HG03108 (cell line): ENCODE data around the gene CASP12.

Experiments used
- ATAC-seq: cut with Tn5 transposase; IDR thresholded peaks from one replicate; pipeline ENCODE4 v1.9.1; 2021; ENCODE audit warnings: moderate library complexity; ENCODE audit not compliant: unreplicated experiment

CASP12 gene

DNA sequence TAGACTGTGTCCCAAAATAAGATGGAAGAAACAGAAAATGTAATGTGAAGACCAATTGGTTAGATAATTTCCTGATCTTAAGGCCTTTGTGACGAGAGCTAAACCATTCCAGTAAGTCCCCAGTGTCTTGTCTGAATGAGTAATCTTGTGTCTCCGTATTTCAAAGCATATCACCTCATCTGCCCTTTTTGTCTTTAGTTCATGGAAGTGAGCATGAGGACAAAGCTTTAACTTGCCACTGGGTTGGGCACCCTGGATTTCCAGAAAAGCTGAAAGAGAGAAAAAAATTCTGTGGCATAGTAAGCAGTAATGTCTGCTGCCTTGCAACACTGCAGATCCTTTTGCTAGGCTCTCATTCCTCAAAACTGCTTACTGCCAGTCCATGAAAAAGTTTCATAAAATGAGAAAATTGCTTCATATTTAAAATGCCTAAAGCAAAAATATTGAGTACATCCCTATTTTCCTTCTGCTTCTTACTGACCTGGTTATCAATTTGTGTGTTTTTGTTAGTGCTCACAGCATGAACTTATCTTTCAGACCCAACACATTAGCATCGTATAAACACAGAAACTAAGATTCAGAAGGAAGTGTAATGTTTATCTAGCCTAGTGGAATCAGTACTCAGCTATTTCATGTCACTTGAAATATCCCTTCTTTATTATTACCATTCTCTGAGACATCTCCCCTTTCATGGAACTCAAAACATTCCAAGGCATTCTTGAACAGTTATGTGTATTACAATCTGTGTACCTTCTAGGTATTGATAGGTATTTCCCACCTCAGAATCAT, 5.3 kb downstream of the CASP12 start:
- ATAC-seq: no peak

DNA sequence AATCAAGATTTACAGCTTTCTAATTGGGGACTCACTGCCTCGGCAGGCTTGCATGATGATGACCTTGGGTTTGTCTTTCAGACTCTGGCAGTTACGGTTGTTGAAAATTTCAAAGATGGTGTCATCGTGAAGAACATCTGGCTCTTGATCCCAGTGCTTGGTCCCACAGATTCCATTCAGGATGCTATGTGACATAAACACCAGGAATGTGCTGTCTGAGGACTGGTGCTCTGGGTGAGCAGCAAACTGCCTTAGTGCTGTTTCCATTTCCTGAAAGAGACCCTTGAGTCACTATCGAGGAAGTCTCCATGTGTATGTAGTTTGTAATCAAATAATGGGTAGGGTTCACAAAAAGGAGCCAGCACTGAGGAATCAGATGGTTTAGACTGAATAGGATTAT, 7.1 kb downstream of the CASP12 start:
- no peak for ATAC-seq

DNA sequence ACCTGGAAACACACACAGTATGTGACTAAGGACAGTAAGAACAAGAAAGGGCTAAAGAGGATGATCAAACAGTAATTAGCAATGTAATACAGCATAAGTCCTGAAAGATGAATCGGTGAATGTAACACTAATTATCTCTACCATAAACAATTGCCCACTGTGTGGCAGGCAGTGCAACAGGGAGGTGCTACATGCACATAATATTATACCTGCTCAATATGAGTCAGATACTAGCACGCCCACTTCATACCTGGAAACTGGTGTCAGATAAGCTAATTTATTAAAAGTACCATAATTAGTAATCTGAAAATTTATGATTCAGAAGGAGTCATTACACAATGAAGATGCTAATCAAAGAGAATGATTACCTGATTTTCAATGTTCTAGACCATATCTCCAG, 14.9 kb downstream of the CASP12 start:
- no peak for ATAC-seq

DNA sequence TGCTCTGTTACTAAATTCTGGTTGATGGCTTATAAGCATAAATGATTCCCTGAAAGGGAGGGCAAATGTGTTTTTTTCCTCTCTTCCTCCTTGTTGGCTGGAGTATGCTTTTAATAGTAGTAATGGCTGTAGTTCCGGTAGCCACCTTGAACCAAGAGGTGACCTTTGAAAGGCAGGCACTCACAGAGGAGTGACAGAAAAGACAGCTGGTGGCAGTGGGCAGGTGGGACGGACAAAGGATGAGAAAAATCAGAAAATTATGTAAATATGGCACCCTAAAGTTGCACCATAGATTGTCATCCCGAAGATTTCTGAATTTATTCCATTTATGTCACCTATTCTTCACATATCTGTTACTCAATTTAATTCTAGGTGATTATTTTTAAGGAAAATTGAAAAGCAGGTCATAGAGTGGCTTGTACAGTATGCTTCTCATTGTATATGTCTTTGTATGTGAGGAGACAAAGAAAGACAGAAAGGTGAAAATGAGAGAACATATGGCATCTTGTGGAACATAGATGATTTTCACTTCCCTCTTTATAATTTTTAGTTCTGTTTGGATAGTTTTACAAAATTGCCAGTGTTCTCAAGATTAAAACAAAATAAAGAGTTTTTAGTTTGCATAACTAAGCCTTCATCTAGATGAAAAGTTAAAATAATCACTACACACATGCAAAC, 17.0 kb downstream of the CASP12 start:
- no peak for ATAC-seq

DNA sequence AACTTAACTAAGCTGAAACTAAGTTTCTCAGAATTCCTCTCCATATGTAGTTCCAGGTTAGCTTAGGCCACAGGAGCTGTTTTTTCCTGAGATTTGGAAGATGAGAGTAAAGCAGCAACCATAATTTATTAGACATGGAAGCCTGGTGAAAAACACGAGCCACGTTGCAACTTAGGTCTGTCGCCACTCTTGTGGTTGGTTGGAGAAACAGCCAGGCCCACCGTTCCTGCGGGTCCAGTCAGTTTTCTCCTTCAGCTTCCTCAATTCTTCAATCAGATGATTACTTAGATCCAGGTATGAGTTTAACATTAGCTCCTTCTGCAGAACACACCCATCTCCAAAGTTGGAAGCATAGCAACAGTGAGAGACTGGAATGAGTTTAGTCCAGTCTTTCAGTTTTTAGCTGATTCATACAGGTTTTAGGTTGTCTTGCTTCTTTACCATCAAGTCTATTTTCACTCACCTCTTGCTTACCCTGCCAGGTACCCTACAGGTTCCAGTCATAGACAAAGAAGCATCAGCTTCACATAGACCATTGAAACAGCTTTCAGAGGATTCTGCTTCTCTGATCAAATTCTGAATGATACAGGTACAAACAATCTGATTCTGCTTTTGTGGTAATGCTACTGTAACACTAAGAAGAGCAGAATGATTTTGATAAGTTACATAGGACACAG, 18.6 kb downstream of the CASP12 start:
- no peak for ATAC-seq

DNA sequence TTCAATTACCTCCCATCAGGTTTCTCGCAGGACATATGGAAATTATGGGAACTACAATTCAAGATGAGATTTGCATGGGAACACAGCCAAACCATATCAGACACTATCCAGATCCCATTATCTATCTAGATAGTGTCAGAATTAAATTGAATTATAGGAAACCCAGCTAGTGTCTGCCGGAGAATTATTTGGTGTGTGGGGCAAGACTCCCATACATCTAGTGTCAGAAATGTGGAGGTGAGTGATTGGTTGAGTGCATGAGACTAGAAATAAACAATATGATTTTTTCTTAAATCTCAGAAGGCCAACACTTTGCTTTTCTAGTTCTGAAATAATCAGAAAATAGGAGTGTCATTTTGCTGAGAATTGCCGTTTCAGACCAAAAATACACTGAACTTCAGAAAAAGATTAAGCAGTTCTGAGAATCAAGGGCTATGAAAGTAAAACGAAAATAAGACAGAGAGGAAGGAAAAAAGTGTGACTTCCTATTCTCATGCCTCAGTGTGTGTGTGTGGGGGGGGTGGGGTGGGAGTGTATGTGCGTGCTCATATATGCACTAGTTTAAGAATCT, 21.3 kb downstream of the CASP12 start:
- ATAC-seq: no peak

DNA sequence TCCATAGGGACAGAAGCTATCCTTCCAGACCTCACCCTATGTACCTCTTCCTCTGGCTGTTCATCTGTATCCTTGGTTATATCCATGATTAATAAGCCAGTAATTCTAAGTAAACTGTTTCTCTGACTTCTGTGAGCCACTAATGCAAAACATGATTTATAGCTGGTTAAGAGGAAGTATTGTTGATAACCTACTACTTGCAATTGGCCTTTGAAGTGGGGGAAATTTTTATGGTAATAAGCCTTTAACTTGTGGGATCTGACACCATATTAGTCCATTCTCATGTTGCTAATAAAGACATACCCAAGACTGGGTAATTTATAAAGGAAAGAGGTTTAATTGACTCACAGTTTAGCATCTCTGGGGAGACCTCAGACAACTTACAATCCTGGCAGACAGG, 21.9 kb downstream of the CASP12 start:
- ATAC-seq: no peak

DNA sequence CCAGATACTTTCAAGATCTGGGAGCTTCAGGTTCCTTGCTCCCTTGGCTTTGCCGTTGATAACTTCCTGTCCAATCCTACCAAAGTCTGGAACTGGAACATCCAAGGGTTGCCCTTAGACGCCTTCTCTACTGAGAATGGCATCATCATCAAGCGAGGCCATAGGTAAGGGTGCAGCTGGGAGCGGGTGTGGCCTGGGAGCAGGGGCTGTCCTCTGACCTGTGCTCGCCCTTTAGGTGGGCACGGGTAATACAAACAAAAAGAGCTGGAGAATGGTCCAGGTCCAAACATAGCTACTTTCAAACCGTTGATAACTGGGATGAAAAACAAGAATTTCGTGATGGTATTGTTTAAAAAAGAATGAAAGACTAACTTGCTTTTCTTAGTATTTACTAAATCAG, 25.0 kb downstream of the CASP12 start:
- no peak for ATAC-seq

DNA sequence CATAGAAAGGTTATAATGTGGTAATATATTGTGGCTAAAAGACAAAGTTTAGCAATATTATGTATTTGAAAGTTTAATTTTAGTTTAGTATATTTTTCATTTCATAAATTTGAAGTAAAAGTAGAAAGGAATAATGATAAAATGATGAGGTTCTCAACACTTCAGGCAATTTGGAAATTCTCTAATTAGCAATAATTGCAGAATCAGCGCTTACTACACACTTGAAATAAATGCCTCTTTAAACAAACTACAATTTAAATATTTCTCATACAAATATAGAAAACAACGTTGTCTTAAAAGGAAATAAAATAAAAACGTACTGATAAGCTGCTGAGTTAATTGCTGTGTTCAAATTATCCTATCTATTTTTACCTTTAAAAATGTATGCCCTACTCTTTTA, 25.9 kb downstream of the CASP12 start:
- ATAC-seq: no peak

DNA sequence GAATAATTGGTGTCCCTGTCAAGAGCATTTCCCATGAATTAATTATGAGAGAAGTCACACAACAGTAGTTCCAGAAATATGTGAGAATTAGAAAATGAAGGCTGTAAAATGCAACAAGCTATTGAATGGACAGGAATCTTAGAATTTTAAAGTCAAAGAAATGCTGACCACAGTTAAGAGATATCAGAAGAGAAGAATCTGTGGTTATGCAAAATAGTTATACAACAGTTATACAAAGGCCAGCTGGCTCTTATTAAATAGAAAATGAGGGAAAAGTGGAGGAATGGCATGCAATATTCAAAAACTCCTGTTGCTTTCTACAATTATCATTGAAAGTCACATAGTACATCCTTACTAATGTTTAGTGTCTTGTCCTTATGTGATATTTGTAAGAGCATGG, 27.4 kb downstream of the CASP12 start:
- ATAC-seq: no peak

DNA sequence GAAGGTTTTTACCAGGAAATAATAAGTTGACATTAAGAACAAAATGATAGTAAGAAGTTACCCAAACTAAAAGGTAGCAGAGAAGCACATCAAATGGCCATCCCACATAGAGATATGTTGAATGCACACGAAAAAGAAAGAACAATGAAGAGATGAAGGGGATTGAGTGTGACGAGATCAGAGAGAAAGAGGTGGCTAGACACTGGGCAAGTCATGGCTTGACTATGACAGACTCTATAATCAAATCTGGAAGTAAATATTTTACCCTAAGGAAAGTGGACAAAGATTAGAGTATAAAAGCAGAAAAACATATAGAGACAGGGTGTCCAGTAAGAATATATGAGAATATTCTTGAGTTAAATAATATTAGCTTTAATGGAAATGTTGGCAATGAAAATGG, 31.4 kb downstream of the CASP12 start:
- no peak for ATAC-seq

DNA sequence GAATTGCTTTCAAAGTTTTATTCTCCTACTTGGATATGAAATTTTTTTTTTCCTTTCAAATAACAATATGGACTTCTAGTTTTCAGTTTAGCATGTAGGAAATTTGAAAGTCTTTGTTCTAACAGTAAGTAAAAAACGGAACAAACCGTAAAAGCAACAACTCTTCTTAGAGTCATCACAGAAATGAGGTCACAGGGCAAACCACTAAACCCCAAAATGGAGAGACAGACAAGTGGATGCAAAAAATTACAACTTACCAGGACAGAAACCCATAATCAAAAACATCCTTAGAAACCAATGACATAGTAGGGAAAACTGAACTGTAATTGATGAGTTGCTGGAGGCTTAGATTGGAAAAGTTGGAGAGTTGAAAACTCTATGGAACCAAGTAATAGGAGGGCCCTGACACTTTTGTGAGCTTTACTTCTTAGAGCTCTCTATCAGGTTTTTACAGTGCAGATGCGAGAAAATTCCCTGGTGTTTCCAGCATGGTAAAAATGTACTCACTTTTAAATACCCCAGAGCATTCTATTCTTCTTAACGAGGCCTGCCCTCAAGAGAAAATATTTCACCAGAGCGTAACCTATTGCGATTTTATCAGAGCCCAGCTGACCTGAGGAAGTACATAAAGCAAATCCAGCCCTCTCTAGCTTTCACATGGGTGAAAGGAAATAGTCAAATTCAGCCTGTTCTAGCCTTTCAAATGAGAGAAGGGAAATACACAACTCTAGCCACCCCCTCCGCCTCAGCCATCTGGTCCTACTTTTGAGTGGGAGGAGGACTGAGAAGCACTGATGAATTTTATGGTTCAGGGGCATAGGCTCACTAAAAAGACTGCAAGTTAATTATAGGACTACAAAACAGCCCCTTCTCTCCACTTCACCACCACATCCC, 39.1 kb downstream of the CASP12 start:
- ATAC-seq: no peak

DNA sequence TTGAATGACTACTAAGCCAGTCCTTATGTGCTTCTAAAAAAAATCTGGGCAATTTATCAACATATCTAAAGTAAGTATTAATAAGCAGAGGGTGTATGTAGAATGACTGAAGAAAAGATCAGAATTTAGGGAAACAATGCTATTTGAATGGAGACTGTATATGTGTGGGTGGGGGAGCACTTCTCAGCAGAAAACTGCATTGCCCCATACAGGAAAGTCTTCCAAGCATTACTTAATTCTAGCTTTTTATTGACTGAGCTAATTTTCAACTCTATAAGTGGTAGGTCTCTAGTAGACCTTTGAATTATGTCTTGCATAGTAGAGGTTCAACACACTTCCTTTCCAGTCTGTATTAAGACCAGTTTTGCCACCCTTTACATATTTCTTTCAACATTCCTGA, 41.7 kb downstream of the CASP12 start:
- no peak for ATAC-seq

DNA sequence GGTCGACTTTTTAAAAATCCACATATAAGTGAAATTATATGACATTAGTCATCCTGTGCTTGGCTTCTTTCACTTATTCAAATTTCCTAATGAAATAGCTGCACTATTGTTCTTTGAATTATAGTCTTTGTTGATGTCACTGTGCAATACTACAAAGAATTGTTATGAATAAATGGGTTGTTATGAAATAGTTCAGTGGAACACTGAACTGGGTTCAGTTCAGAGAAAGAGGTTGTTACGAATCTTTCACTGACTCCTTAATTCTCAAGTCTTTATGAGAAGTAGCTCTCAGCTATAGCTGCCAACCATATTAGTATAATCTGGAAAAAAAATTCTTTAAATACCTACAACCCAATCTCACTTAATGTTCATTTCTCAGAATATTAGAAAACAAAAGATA, 42.3 kb downstream of the CASP12 start:
- ATAC-seq: no peak

DNA sequence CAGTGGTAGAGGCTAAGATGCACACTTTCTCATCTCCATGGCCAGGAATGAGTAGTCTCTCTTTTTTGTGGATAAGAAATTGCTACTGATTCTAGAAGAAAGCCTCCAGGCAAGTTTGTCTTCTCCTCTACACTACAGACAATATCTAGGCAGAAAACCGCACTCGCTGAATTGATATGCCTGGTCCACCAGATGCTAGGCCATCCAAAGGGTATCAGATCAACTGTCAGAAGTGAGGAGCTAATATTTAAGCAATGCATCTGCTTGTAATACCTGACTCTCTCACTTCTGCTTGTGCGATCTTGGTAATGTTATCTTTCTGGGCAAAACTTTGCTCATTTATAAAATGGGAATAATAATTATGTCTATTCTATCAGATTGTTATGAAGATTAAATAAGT, 45.0 kb downstream of the CASP12 start:
- ATAC-seq: no peak

DNA sequence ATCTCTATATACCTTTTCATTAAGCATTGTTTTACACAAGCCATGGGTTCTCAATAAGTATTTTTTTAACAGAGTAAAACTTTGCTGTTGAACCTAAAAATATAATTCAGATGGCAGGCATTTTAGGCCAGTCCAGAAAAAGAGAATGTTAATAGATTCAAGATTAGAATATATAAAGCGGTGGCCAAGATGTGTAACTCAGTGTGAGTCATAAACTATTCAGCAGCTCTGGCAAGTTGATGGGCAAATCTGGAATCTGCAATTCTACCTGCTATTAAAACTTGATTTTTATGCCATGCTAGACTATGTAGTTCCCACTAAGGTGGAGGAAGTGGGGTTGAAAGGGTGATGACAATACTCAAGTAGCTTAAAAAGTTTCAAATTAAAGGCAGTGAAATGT, 45.4 kb downstream of the CASP12 start:
- no peak for ATAC-seq

DNA sequence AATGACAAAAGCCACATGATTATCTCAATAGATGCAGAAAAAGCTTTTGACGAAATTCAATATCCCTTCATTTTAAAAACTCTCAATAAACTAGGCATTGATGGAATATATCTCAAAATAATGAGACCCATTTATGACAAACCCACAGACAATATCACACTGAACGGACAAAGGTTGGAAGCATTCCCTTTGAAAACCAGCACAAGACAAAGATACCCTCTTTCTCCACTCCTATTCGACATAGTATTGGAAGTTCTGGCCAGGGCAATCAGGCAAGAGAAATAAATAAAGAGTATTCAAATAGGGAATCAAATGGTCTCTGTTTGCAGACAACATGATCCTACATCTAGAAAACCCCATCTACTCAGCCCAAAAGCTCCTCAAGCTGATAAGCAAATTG, 52.0 kb downstream of the CASP12 start:
- ATAC-seq: no peak

DNA sequence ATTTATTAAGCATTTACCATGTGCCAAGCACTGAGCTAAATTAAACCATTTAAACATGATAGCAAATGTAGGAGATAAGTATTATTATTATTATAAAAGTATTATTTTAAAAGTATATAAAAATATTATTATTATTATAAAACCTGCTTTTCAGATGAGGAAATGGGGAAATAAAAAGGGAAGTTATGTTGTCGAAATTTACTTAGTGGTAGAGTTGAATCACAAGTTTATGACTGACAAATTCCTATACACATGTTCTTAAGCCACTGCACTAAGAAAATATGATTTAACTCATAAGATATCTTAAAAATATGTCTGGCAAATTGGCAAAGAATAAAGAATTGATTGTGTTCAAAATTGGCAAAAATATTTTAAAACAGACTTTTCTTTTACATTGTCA, 53.8 kb downstream of the CASP12 start:
- ATAC-seq: no peak

DNA sequence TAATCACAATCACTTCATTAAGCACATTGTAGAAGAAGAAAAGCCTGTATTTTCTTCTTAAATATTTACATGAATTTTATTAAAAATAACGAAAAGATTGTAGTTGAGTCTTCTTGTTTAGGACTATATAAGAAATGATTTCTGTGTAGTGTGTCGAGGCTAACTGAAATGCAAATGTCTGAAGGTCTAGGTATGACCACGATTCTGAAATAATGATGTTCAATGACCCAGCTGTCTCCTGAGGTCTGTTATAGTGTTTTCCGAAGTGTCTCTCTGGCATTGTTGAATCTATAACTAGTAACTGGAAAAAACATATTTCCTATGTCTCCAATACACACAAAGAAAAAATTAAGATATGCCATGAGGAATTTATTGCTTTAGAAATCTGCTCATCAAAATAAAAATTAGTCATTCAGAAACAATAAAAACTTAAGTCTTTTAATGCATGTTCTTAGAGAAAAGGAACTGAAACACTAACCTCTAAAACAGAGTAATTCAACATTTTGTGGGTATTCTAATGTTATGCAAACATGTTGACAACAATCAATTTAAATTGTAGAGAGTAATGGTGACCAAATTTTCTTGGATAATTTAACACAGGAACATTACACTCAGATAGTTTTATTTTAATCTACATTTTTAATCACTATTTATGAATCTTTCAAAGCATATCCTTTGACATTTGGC, 55.0 kb downstream of the CASP12 start:
- no peak for ATAC-seq

DNA sequence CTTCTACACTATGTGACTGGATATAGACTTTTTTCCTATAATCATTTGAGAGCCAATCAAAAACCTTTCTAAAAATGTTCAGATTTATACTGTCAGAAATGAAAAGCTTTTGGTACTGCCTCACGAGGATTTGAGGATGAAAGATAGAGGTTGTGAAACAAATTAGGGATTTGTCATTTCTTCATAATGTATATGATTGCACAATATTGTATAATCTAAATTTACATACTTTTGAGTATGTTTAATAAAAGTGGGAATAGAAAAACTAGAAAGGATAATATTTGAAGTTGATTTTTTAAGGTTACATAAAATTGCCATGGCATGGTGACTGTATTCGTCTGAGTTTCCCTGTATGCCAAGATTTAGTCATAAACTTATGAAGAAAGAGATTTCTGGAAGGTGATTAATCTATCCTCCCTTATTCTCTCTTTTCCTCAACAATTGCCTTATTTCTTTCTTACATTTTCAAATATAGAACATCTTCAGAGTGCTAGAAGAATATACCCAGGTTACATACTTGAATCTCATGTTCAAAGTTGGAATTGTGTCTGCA, 56.2 kb downstream of the CASP12 start:
- no peak for ATAC-seq
